Right renal pelvis (tissue), 4 donors: ENCODE results near the gene IL17F. TPM values are rescaled to one million over a fixed set of nuclear protein-coding genes. Genes with fewer than 3 reads are reported as not detected.

Experiments used
- DNase-seq, 4 donors: peaks; one replicate each; pipeline ENCODE4 v3.0.0-alpha.2; 2013; ENCODE audit warnings: low read depth in 4 of 4, low spot score in 3 of 4, missing footprints in 1 of 4
- polyA plus RNA-seq, 4 donors: library from polyadenylated mRNA; unstranded; fragments of 120-200 nt; gene quantifications; one replicate each; pipeline ENCODE4 v1.2.1, GENCODE V29; 2013; ENCODE audit not compliant: insufficient read length in 4 of 4

Gene IL17F
- polyA plus RNA-seq = under 1 TPM in 3 of 4 donors, not detected in 1; 0.25 to 0.37 (median 0.36) TPM

- DNase-seq = no peak
These were observed at the start of gene IL17F for GRCh38 chr6:52244400-52244799. TSS of gene IL17F (minus strand) at chr6:52244500. CDS start at chr6:52244429, 71 bp downstream.

- DNase-seq = no peak
These were observed 48.8 kb upstream of the IL17F start for GRCh38 chr6:52293067-52293466.

- DNase-seq = no peak
These were observed 44.5 kb upstream of the IL17F start for GRCh38 chr6:52288841-52289240.

GRCh38 chr6:52288216-52288615, 43.9 kb upstream of the IL17F start:
- DNase-seq = no peak

DNA sequence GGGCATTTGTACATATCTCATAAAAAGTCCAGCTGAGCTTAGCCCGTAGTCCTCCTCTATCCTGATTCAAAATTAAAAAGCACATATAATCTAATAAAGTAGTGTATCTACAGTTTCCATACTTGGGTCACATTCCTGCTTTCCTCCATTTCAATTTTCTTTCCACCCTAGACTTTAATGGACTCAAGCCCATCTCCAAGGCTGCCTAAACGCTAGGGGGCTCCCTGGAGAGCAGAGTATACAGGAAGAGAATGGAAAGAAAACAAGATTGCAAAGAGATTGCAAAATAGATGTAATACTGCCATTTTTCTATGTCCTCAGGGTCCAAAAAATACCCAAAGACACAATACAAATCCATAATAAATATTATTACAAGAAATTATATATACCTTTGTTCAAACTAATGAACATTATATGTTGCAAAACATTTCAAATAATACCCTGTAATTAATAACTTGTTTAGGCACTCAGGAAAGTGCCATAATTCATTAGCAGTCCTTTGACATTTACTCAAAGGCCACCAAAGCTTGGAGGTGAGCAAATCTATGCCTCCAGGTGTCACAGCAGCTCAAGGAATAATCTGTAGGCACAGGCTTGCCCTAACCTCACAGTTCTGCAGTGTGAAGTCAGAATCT, 42.6 kb upstream of the IL17F start:
- no peak for DNase-seq

GRCh38 chr6:52285177-52286068, 41.1 kb upstream of the IL17F start:
- DNase-seq = no peak

GRCh38 chr6:52284460-52285176, 40.3 kb upstream of the IL17F start, which contains the start of gene MCM3:
TSS of gene MCM3 (minus strand) at chr6:52284742. CDS start at chr6:52284674, 68 bp downstream.
- DNase-seq = peak; percentile 95 to 99 (median 98)

DNA sequence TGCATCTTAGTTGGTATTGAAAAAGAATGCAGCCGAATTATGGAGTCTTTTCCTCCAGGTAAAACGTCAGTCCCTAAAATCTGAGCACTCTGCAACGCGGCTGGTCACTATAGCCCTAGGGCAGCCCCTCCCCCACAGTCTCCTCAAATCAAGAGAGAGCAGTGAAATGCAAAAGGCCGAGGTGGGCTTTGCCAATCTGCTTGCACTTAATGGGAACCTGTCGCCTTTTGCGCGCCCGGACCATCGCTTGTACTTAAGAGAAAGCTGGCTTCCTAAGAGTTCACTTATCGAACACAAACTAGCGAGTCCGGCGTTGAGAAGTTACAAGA, 39.8 kb upstream of the IL17F start:
- no peak for DNase-seq

GRCh38 chr6:52283111-52283510, 38.8 kb upstream of the IL17F start:
- DNase-seq = no peak

- DNase-seq = no peak
These were observed 31.8 kb upstream of the IL17F start for GRCh38 chr6:52276130-52276529.

DNA sequence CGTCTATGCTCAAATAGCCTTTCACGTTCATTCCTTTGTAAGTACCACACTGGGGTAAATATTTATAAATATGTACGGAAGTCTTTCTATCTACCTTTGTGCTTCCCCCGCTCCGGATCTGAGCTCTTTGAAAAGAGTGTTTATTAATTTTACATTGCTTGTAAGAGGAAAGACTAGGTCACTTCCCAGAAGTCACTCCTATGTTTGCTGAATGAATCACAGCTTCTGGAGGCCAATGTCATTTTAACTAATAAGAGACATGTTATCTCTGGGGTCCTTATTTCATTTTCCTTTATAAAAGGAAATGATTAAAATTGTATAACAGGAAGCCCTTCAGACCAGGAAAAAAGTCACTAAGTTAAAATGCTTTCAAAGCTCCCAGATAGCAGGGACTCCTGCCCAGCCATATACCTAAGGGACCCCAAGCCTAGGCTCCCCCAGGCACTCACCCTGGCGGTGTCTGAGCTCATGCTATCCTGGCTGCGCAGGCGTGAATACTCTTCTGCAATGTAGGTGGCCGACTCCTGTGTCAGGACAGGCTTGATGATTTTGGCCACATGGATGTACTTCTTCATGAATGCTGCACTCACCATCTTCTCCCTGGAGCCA, 27.7 kb upstream of the IL17F start:
- no peak for DNase-seq

DNA sequence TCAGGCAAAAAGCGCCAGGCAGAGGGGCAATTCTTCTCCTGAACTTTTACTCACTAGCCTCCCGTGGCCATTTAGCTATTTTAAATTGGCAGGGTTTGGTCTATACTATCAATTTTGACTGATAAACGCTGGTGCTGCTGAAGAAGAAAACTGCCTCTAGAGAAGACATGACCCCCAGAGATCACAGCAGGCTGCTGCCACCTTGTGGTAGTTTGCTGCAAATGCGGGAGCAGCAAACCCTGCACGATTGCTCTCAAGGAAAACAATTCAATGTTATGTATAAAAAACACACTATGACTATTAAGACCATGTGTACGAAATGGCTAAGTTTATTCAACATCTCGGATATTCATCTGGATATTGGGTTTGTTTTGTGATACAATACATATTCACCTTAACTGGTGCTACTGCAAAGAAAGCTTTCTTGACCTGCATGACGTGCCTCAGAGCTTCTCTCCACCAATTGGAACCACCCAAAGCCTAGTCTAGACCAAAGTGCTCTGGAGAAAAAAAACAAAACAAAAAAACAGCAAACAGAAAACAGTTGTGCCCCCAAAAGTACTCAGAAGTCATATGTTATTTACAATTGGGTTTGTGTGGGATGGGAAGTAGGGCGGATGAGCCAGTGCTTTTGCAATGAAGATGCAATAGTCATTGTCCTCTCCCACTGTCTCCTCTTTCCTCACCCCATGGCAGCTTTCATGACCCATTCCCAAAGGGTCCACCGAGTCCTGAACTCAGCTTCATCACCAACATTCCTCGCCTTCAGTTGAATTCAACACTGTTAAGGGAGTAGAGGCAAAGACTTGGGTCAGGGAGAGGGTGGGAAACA, 19.6 kb upstream of the IL17F start:
- DNase-seq = peak; percentile 28 to 48 (median 38)

GRCh38 chr6:52262620-52263344, 18.5 kb upstream of the IL17F start:
- DNase-seq = no peak

- no peak for DNase-seq
These were observed 16.9 kb upstream of the IL17F start for GRCh38 chr6:52261229-52261628.

DNA sequence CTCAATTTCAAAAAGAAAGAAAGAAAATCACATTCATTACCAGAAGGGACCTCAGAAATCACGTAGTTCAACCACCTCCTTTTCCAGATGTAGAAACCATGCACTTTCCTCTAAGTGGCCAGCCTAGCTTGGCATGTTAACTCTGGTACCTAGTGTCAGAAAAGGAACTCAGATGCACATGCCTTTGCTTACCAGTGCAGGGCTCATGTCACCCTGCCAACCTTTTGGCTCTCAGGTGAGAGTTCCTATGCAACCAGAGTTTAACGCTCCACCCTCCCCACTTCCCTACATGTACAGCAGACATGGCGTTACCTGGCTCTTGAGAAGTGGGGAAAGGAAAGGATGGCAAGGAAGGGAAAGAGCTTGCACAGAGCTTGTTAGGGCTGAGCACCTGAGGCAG, 16.3 kb upstream of the IL17F start:
- DNase-seq = no peak

GRCh38 chr6:52255434-52255833, 11.1 kb upstream of the IL17F start:
- no peak for DNase-seq

DNA sequence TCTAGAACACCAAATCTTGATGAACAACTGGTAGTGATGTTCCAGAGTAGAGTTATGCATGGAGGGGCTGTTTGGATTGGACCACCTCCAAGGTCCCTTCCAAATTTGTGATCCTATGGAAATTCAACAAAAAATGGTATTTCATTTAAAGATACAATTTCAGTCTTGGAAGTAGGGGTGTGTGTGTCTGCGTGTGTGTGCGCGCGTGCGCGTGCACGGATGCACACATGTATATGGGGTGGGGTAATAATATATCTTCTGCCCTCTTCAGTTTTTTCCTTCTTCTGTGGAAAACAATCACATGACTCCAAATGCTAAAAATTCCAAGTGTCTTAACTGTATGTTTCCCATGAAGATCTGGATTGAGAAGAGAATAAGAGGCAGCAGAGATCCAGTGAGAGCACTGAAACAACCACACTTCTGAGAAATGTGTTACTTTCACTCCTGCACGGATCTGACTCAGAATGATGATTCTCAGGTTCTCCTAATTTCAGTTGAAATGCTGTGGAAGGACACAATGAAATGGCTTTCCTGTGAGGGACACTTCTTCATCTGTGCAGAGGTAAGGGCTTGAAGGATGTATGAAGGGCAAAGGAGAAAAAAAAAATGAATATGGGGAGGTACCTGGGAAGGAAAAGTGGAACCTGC, 10.6 kb upstream of the IL17F start:
- DNase-seq = no peak

DNA sequence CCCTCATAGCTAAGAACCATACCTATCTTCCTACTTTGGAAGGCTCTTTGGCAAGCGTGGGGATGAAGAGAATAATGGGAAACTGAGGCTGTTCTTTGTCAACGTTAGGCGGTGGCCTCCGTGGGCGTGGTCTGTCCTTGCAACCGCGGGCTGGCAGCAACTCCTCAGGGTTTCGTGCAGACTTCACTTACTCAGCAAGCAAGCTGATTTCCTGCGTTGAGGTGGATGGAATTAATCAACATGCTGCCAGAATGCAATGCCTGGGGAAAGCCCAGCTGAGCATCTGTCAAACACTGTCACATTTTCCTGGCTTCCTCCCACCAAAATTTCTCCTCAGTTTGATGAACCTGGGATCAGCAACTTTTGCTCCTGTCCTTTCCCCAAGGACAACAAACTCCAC, 9.2 kb upstream of the IL17F start:
- DNase-seq = no peak

- DNase-seq = no peak
These were observed 6.8 kb upstream of the IL17F start for GRCh38 chr6:52251113-52251512.
